CD4-positive, CD25-positive, alpha-beta regulatory T cell (primary cell): ENCODE results near the gene DYNC1LI1. TPM values are rescaled to one million over a fixed set of nuclear protein-coding genes. Genes with fewer than 3 reads are reported as not detected.

Experiments
- ATAC-seq, 2 donors: fragments of 150-1000 bp; cut with Tn5 transposase; one replicate each; pipeline ENCODE4 v1.10.0; 2021; ENCODE audit warnings: low read depth in 2 of 2, moderate number of reproducible peaks in 2 of 2, moderate library complexity in 1 of 2
- DNase-seq, 3 donors: peaks; one replicate each; pipeline versions ENCODE4 v3.0.0 to v3.0.0-alpha.2; 2012 to 2022; ENCODE audit warnings: mixed read lengths in 1 of 3
- H3K27ac ChIP-seq: one replicate; pipeline ENCODE4 v1.7.0; 2013; ENCODE audit warnings: mild to moderate bottlenecking, low read length; ENCODE audit not compliant: insufficient read depth, poor library complexity, severe bottlenecking
- H3K27me3 ChIP-seq: one replicate; pipeline ENCODE4 v1.7.0; 2013; ENCODE audit warnings: low read length; ENCODE audit not compliant: control insufficient read depth, insufficient read depth
- H3K36me3 ChIP-seq: one replicate; pipeline ENCODE4 v1.7.0; 2013; ENCODE audit warnings: mild to moderate bottlenecking, low read length, moderate library complexity; ENCODE audit not compliant: control insufficient read depth, insufficient read depth
- H3K4me1 ChIP-seq: 2 replicates; pipeline ENCODE4 v1.7.0; 2013; ENCODE audit warnings: mild to moderate bottlenecking, low read length; ENCODE audit not compliant: insufficient read depth, control insufficient read depth, poor library complexity, severe bottlenecking
- H3K4me3 ChIP-seq: one replicate; pipeline ENCODE4 v1.7.0; 2013; ENCODE audit warnings: low read depth, mild to moderate bottlenecking, low read length, moderate library complexity
- H3K9me3 ChIP-seq, 2 experiments: 1 replicate in 1 of 2; 2 replicates in 1 of 2; pipeline ENCODE4 v1.7.0; 2013; ENCODE audit warnings: low read length in 2 of 2, mild to moderate bottlenecking in 1 of 2, moderate library complexity in 1 of 2; ENCODE audit not compliant: control insufficient read depth in 2 of 2
- H3K27ac Mint-ChIP-seq, 3 donors: one replicate each; pipeline ENCODE4 v1.8.0; 2020 to 2022; ENCODE audit warnings: mild to moderate bottlenecking in 3 of 3, mixed read lengths in 3 of 3, moderate library complexity in 2 of 3
- H3K27me3 Mint-ChIP-seq: one replicate; pipeline ENCODE4 v1.8.0; 2022; ENCODE audit warnings: mild to moderate bottlenecking, mixed read lengths
- H3K36me3 Mint-ChIP-seq: one replicate; pipeline ENCODE4 v1.8.0; 2020; ENCODE audit warnings: mixed read lengths
- H3K4me1 Mint-ChIP-seq, 4 donors: one replicate each; pipeline ENCODE4 v1.8.0; 2020 to 2022; ENCODE audit warnings: mixed read lengths in 4 of 4, mild to moderate bottlenecking in 1 of 4
- H3K4me3 Mint-ChIP-seq, 4 donors: one replicate each; pipeline ENCODE4 v1.8.0; 2020 to 2022; ENCODE audit warnings: mild to moderate bottlenecking in 4 of 4, mixed read lengths in 4 of 4, moderate library complexity in 3 of 4
- H3K9me3 Mint-ChIP-seq, 7 donors: one replicate each; pipeline ENCODE4 v1.8.0; 2020 to 2022; ENCODE audit warnings: mixed read lengths in 7 of 7, mild to moderate bottlenecking in 3 of 7, moderate library complexity in 2 of 7
- polyA plus RNA-seq, 4 donors: library from polyadenylated mRNA; unstranded; fragments of 300-500 nt; fragmentation: Illumina TruSeq; gene quantifications; one replicate each; pipeline ENCODE4 v1.2.3, GENCODE V29; 2021
- total RNA-seq: library from RNA; stranded (reverse); gene quantifications from one replicate; pipeline ENCODE4 v1.2.3, GENCODE V29; 2022

The DYNC1LI1 gene
- total and polyA plus RNA-seq, 5 donors from 2014 or later: 24.8 to 37.2 (median 30.0) TPM

- Mint-ChIP-seq H3K36me3 (peaks cover 18% of the 10 kb centered on the region), H3K27ac (no peak overlapping the region), H3K4me3 (peak overlapping the region in 2 of 4 donors; percentile 33 to 39), H3K9me3 (peaks cover 0 to 1% (median 0%) of the 10 kb centered on the region in 7 donors), H3K4me1 (peaks cover 24 to 45% (median 40%) of the 10 kb centered on the region in 4 donors), H3K27me3 (no peaks in the 10 kb centered on the region)
- Histone ChIP-seq H3K27ac (no peak overlapping the region), H3K27me3 (no peaks in the 10 kb centered on the region), H3K4me1 (peaks cover 43% of the 10 kb centered on the region), H3K9me3 (no peaks in the 10 kb centered on the region), H3K36me3 (peaks cover 40% of the 10 kb centered on the region), H3K4me3 (no peak overlapping the region)
- DNase-seq: no peak
- ATAC-seq: no peak
Observed at GRCh38 chr3:32495609-32496008, 75.0 kb downstream of the DYNC1LI1 start.

DNA sequence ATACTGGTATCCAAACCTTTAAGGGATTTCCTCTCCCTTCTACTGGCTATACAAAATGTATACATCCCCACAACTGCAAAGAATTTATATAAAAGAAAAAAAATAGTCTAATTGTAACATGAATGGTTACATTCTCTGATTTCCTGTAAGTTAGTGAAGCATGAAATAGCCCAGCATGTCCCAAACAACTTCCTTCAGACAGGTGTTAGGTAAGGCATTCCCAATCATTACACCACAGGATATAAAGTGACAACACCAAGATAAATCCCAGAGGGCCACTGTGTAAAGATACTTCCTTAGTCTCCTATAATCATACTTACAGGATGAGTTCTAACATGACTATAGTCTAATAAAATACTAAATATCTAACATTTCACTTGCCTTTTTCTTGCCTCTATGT lies 75.6 kb downstream of the DYNC1LI1 start:
- Histone ChIP-seq H3K9me3 (no peaks in the 10 kb centered on the region), H3K36me3 (peaks cover 41% of the 10 kb centered on the region), H3K4me1 (peaks cover 38% of the 10 kb centered on the region), H3K27ac (no peak overlapping the region), H3K27me3 (no peaks in the 10 kb centered on the region), H3K4me3 (no peak overlapping the region)
- H3K4me3 Mint-ChIP-seq: peak overlapping the region in 1 of 4 donors; percentile 33
- H3K4me1 Mint-ChIP-seq: peaks cover 19 to 39% (median 35%) of the 10 kb centered on the region in 4 donors
- H3K27me3 Mint-ChIP-seq: no peaks in the 10 kb centered on the region
- H3K36me3 Mint-ChIP-seq: peaks cover 18% of the 10 kb centered on the region
- ATAC-seq (no peak), DNase-seq (no peak)
- peaks cover 0 to 1% (median 0%) of the 10 kb centered on the region in 7 donors for H3K9me3 Mint-ChIP-seq
- peak overlapping the region in 1 of 3 donors; percentile 61 for H3K27ac Mint-ChIP-seq

DNA sequence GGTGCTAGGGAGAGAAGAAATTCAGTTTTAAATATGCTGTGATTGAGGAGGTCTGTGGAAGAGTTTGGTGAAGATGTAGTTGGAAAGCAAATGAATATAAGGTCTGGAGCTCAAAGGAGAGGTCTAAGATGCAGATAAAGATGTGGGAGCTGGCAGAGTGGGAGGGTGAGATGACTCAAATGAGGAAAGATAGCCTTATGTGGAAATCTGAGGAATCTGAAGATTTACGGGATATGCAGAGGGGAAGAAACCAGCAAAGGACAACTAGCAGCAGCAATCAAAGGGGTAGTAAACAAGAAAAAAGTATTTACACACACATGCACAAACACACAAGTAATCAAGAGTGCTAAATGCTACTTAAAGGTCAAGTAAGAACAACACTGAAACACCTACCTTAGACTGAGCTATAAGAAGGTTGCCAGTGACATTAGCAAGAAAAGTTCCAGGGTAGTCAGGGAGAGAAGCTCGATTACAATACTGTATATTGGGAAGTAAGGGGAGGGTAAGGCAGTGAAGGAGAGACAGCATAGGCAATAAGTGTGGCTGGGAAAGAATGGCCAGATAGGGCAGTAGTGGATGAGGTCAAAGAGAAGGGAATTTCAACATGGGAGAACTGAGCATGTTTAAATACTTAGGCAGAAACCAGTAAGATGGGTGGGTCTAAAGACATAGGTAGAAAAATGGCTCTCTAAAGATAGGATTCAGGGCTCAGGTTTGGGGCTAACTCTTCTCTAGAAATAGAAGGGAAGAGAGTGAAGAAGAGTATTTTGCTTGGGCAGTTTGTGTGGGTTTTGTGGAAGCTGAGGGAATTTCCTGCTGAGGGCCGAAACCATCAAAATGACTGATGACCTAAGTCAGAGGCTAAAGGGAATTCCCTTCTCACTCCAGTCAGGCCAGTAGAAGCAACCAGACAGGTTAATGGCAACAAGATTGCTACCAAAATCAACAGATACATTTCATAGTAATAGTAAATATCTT lies 76.9 kb downstream of the DYNC1LI1 start:
- peaks cover 15% of the 10 kb centered on the region for H3K36me3 Mint-ChIP-seq
- H3K27me3 Mint-ChIP-seq: no peaks in the 10 kb centered on the region
- peak overlapping the region; percentile 2 for H3K4me3 ChIP-seq
- H3K4me3 Mint-ChIP-seq: no peak overlapping the region
- H3K9me3 Mint-ChIP-seq: peaks cover 0 to 1% (median 0%) of the 10 kb centered on the region in 7 donors
- H3K4me1 ChIP-seq: peaks cover 29% of the 10 kb centered on the region
- no peak overlapping the region for H3K27ac Mint-ChIP-seq
- peaks cover 13 to 29% (median 25%) of the 10 kb centered on the region in 4 donors for H3K4me1 Mint-ChIP-seq
- ATAC-seq: peak; percentile 4 to 10
- peaks cover 36% of the 10 kb centered on the region for H3K36me3 ChIP-seq
- peak overlapping the region; percentile 35 for H3K27ac ChIP-seq
- no peaks in the 10 kb centered on the region for H3K27me3 ChIP-seq
- no peak for DNase-seq
- no peaks in the 10 kb centered on the region for H3K9me3 ChIP-seq

DNA sequence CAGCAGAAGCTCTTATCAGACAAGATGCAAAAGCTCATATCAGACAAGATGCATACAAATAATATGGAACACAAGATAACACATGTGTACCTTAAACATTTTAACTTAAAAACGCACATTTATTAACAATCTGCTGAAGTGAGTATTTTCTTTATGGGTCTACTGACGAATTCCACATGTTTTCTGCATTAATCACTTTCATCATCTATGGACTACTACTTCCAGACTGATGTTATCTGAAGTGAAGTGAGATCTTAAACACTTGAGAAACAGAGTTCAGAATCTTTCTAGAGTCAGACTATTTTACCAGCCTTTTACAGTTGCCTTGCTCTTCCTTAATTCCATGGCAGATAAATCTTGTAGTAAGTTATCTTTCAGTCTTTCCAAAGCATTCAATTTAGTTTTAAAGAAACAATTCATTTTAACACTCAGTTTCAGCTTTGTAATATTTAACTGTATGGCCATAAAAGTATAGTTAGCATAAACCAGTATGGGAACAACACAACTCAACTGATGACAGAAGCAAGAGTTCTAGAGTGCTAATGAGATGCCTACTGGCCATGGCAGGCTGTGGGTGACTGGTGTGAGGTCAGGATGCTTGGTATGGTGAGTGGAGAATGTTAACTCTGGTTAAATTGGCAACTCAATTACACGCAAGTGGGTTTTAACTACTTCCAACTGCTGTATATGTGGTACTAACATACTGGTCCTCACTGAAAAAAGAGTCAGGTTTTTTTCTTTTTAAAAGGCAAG lies 77.8 kb downstream of the DYNC1LI1 start:
- Mint-ChIP-seq H3K27ac (no peak overlapping the region), H3K36me3 (peaks cover 20% of the 10 kb centered on the region), H3K27me3 (no peaks in the 10 kb centered on the region), H3K9me3 (no peaks in the 10 kb centered on the region), H3K4me3 (no peak overlapping the region), H3K4me1 (peaks cover 16 to 31% (median 26%) of the 10 kb centered on the region in 4 donors)
- DNase-seq (no peak), ATAC-seq (no peak)
- Histone ChIP-seq H3K4me1 (peaks cover 29% of the 10 kb centered on the region), H3K36me3 (peaks cover 40% of the 10 kb centered on the region), H3K27ac (no peak overlapping the region), H3K4me3 (no peak overlapping the region), H3K9me3 (no peaks in the 10 kb centered on the region), H3K27me3 (no peaks in the 10 kb centered on the region)

DNA sequence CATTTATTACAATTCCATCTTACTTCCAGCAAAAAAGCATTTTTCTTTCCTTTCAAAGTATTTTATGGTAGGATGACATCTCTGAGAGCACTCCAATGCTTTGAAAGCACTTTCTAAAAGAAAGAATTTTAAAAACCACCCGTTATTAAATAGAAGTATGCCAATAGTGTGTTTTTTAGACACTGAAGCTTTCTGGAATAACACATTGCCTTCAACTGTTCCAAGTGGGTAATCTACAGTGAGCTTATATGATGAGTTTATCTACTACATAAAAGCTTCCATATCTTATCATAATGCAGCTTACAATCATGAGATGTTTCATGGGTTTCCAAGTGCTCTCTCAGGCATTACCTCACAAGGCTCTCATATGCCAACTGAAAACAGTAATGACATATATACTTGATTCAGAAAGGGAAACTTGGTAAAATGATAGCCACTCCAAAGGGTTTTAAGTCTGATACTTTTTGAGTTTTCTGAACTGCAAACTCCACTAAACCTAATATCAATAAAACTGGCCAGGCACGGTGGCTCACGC lies 82.1 kb downstream of the DYNC1LI1 start:
- Mint-ChIP-seq H3K36me3 (peaks cover 31% of the 10 kb centered on the region), H3K9me3 (no peaks in the 10 kb centered on the region), H3K4me1 (peaks cover 19 to 35% (median 29%) of the 10 kb centered on the region in 4 donors), H3K27ac (peak overlapping the region in 2 of 3 donors; percentile 46 to 56), H3K27me3 (no peaks in the 10 kb centered on the region), H3K4me3 (no peak overlapping the region)
- no peaks in the 10 kb centered on the region for H3K9me3 ChIP-seq
- H3K27me3 ChIP-seq: no peaks in the 10 kb centered on the region
- peaks cover 64% of the 10 kb centered on the region for H3K36me3 ChIP-seq
- peaks cover 10% of the 10 kb centered on the region for H3K4me1 ChIP-seq
- peak overlapping the region; percentile 14 for H3K27ac ChIP-seq
- DNase-seq: no peak
- ATAC-seq: no peak
- H3K4me3 ChIP-seq: no peak overlapping the region

DNA sequence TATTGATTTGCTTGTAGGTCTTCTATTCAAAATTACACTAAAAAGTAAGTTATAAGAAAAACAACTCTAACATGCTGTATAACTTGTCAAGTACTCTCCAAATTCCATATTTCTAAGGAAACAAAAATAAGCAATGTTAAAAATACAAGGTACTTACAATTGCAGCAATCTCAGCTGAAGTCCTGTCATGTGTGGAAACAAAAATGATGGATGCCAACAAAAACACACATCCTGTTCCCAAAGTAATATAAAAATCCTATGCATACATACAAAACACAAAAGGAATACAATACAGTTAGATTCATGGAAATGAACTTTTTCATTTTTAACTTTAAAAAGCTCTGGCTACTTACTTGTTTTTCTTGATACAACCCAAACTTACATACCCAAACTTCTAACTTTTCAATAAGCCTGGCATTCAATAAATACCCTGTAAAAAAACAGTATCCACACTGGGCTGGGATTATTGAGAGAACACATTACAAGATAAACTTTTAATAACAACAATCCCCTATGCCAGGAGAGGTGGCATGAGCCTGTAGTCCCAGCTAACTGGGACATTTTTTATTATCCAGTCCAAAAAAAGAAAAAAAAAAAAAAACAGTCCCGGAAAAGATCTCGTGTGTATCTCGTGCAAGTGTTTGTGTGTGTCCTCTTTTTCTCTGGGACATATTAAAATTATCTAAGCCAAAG lies 82.7 kb downstream of the DYNC1LI1 start:
- H3K36me3 Mint-ChIP-seq: peaks cover 31% of the 10 kb centered on the region
- Histone ChIP-seq H3K4me1 (peaks cover 6% of the 10 kb centered on the region), H3K9me3 (no peaks in the 10 kb centered on the region), H3K27me3 (no peaks in the 10 kb centered on the region), H3K36me3 (peaks cover 66% of the 10 kb centered on the region), H3K27ac (peak overlapping the region; percentile 14), H3K4me3 (no peak overlapping the region)
- peak overlapping the region in 2 of 3 donors; percentile 46 to 56 for H3K27ac Mint-ChIP-seq
- H3K4me1 Mint-ChIP-seq: peaks cover 22 to 35% (median 32%) of the 10 kb centered on the region in 4 donors
- ATAC-seq: no peak
- H3K4me3 Mint-ChIP-seq: no peak overlapping the region
- no peaks in the 10 kb centered on the region for H3K9me3 Mint-ChIP-seq
- DNase-seq: no peak
- H3K27me3 Mint-ChIP-seq: no peaks in the 10 kb centered on the region

GRCh38 chr3:32484436-32484835 lies 86.2 kb downstream of the DYNC1LI1 start:
- Histone ChIP-seq H3K27me3 (no peaks in the 10 kb centered on the region), H3K4me1 (peaks cover 5% of the 10 kb centered on the region), H3K9me3 (no peaks in the 10 kb centered on the region), H3K4me3 (no peak overlapping the region), H3K36me3 (peaks cover 60% of the 10 kb centered on the region), H3K27ac (peak overlapping the region; percentile 31)
- peak overlapping the region in 2 of 3 donors; percentile 60 to 76 for H3K27ac Mint-ChIP-seq
- peaks cover 32 to 51% (median 42%) of the 10 kb centered on the region in 4 donors for H3K4me1 Mint-ChIP-seq
- H3K9me3 Mint-ChIP-seq: no peaks in the 10 kb centered on the region
- H3K4me3 Mint-ChIP-seq: no peak overlapping the region
- no peaks in the 10 kb centered on the region for H3K27me3 Mint-ChIP-seq
- H3K36me3 Mint-ChIP-seq: peaks cover 52% of the 10 kb centered on the region
- no peak for DNase-seq
- no peak for ATAC-seq
